Erythroblast (primary cell): ENCODE results near the gene FAM8A1.

Experiments used
- GATA1 ChIP-seq: IDR thresholded peaks from 2 replicates; pipeline ENCODE4 v1.6.1; 2011; ENCODE audit warnings: low read depth, mild to moderate bottlenecking, control low read depth, low read length, moderate library complexity
- POLR2A ChIP-seq: IDR thresholded peaks from 2 replicates; pipeline ENCODE4 v1.6.1; 2011; ENCODE audit warnings: mild to moderate bottlenecking, low read length

GRCh38 chr6:17635568-17635967, 35.5 kb downstream of the FAM8A1 start:
- no peak for TF ChIP-seq POLR2A
- no peak for TF ChIP-seq GATA1
